ENCODE measurements around the gene ITPR2.

DNA sequence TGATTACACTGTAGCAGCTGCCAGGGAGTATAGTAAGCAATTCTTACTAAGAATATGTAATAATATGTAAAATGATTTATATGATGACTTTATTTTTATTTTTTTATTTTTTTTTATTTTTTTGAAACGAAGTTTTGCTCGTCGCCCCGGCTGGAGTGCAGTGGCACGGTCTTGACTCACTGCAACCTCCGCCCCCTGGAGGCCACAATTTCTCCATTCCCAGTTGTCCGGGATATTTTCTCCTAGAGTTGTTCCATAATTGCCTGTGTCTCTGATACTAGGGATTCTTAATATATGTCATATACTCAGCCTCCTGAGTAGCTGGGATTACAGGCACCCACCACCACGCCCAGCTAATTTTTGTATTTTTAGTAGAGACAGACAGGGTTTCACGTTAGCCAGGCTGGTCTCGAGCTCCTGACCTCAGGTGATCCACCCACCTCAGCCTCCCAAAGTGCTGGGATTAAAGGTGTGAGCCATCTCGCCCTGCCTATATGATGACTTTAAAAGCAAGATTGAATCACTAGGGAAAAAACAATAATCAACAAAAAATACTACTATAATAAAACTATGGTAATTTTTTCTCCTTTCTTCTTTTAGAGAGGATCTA lies 12.2 kb upstream of the ITPR2 start:
- TF ChIP-seq EZH2 (IDR thresholded peaks at IDR 0.05; ENCODE audit: insufficient read depth, poor library complexity, severe bottlenecking) = no peak
- TF ChIP-seq EZH2phosphoT487 (IDR thresholded peaks at IDR 0.05; ENCODE audit: insufficient read depth, low read depth) = no peak
